AG04449 (cell line): Measurements from ENCODE around the gene SBNO2.

Source experiments
- CTCF ChIA-PET: fragments of 350-600 bp; formaldehyde crosslinking; extraction: SDS; loops from one replicate; lab custom pipeline; 2021; ENCODE audit warnings: antibody characterized with exemption; lab: Yijun Ruan, JAX
- POLR2A ChIA-PET: fragments of 400-600, 350-600 bp; formaldehyde crosslinking; extraction: SDS; loops from one replicate; lab custom pipeline; 2020; ENCODE audit warnings: antibody characterized with exemption, inconsistent platforms; lab: Yijun Ruan, JAX
- DNase-seq: peaks from one replicate; pipeline ENCODE4 v3.0.0-alpha.2; 2010; ENCODE audit warnings: low read depth, low spot score
- H3K4me3 ChIP-seq: 2 replicates; pipeline ENCODE4 v1.5.1; 2011; ENCODE audit warnings: low read depth, mild to moderate bottlenecking, control low read depth, low read length
- CTCF ChIP-seq: IDR thresholded peaks from one replicate; pipeline ENCODE4 v1.5.1; 2011; ENCODE audit warnings: mild to moderate bottlenecking, moderate library complexity, low read length, control low read depth, inconsistent platforms; ENCODE audit not compliant: insufficient read depth; ENCODE audit errors: missing control alignments

Gene SBNO2

GRCh38 chr19:1093330-1093729 lies 80.7 kb downstream of the SBNO2 start:
- DNase-seq: no peak
- peak overlapping the region; percentile 92; the same call in 1 of the 2 replicates for H3K4me3 ChIP-seq
- CTCF ChIA-PET: interaction anchor here (0.5 to 1.3 kb wide), 5 partner anchors 13 to 101 kb away, joined by 3 to 4 read pairs (median 3); no protein-coding TSS in a partner anchor
- POLR2A ChIA-PET: interaction anchor here (0.9 to 1.3 kb wide), 2 partner anchors 9 kb away, joined by 5 read pairs; no protein-coding TSS in a partner anchor
- TF ChIP-seq CTCF: no peak

GRCh38 chr19:1091544-1092175 lies 82.4 kb downstream of the SBNO2 start:
- POLR2A ChIA-PET: no interaction called here
- no peak for DNase-seq
- H3K4me3 ChIP-seq: no peak overlapping the region
- no peak for TF ChIP-seq CTCF
- CTCF ChIA-PET: interaction anchor here (1.3 kb wide), 1 partner anchor 10 kb away, joined by 4 read pairs; no protein-coding TSS in a partner anchor

GRCh38 chr19:1090731-1091543 lies 83.1 kb downstream of the SBNO2 start:
- H3K4me3 ChIP-seq: no peak overlapping the region
- ChIA-PET POLR2A (no interaction called here), CTCF (interaction anchor here (1.3 kb wide), 1 partner anchor 9 kb away, joined by 4 read pairs; no protein-coding TSS in a partner anchor)
- no peak for TF ChIP-seq CTCF
- DNase-seq: no peak

GRCh38 chr19:1089891-1090290 lies 84.2 kb downstream of the SBNO2 start:
- TF ChIP-seq CTCF: no peak
- H3K4me3 ChIP-seq: no peak overlapping the region
- DNase-seq: no peak
- POLR2A ChIA-PET: no interaction called here
- CTCF ChIA-PET: interaction anchor here (1.3 kb wide), 1 partner anchor 8 kb away, joined by 4 read pairs; no protein-coding TSS in a partner anchor

- CTCF ChIA-PET: interaction anchor here (1.4 kb wide), 1 partner anchor 24 kb away, joined by 4 read pairs; no protein-coding TSS in a partner anchor
- POLR2A ChIA-PET: no interaction called here
- TF ChIP-seq CTCF: no peak
- DNase-seq: no peak
- no peak overlapping the region for H3K4me3 ChIP-seq
Measured at GRCh38 chr19:1089126-1089771, 84.8 kb downstream of the SBNO2 start.
